GM19025 (cell line): ENCODE results near the gene SCN9A.
"Not testable (repeated sequence)": the region's sequence is repeated elsewhere in the genome, so short reads cannot be mapped to it uniquely, and the experiment has no call there.

Experiments
- ATAC-seq: cut with Tn5 transposase; IDR thresholded peaks from one replicate; pipeline ENCODE4 v1.9.1; 2021; ENCODE audit warnings: mild to moderate bottlenecking, low read depth, moderate library complexity; ENCODE audit not compliant: unreplicated experiment

The SCN9A gene

GRCh38 chr2:166338831-166339339, 36.9 kb downstream of the SCN9A start:
- no peak for ATAC-seq

- no peak for ATAC-seq
Observed at GRCh38 chr2:166337932-166338331, 37.8 kb downstream of the SCN9A start.

GRCh38 chr2:166335284-166335683, 40.5 kb downstream of the SCN9A start:
- ATAC-seq = no peak

GRCh38 chr2:166334805-166335204, 40.9 kb downstream of the SCN9A start:
- no peak for ATAC-seq

GRCh38 chr2:166333801-166334200, 41.9 kb downstream of the SCN9A start:
- no peak for ATAC-seq

- no peak for ATAC-seq
Observed at GRCh38 chr2:166332106-166332505, 43.6 kb downstream of the SCN9A start.

- no peak for ATAC-seq
Observed at GRCh38 chr2:166331468-166331867, 44.3 kb downstream of the SCN9A start.

GRCh38 chr2:166329465-166329864, 46.3 kb downstream of the SCN9A start:
- no peak for ATAC-seq

- ATAC-seq = no peak
Observed at GRCh38 chr2:166328147-166328546, 47.6 kb downstream of the SCN9A start.

GRCh38 chr2:166321076-166321475, 54.7 kb downstream of the SCN9A start:
- ATAC-seq = no peak

- no peak for ATAC-seq
Observed at GRCh38 chr2:166314022-166314759, 61.6 kb downstream of the SCN9A start.

- not testable (repeated sequence) for ATAC-seq
Observed at GRCh38 chr2:166312863-166313262, 62.9 kb downstream of the SCN9A start.

GRCh38 chr2:166307326-166307725, 68.4 kb downstream of the SCN9A start:
- ATAC-seq = no peak

- no peak for ATAC-seq
Observed at GRCh38 chr2:166304656-166305055, 71.1 kb downstream of the SCN9A start.

GRCh38 chr2:166302036-166302435, 73.7 kb downstream of the SCN9A start:
- no peak for ATAC-seq

- ATAC-seq = no peak
Observed at GRCh38 chr2:166297951-166298350, 77.8 kb downstream of the SCN9A start.

GRCh38 chr2:166293984-166294383, 81.8 kb downstream of the SCN9A start:
- no peak for ATAC-seq

GRCh38 chr2:166285215-166285614, 90.5 kb downstream of the SCN9A start:
- no peak for ATAC-seq

GRCh38 chr2:166284359-166284758, 91.4 kb downstream of the SCN9A start:
- no peak for ATAC-seq

GRCh38 chr2:166282154-166282553, 93.6 kb downstream of the SCN9A start:
- ATAC-seq = no peak

GRCh38 chr2:166278856-166279255, 96.9 kb downstream of the SCN9A start:
- ATAC-seq = no peak

GRCh38 chr2:166270376-166270775, 105.4 kb downstream of the SCN9A start:
- no peak for ATAC-seq
